K562 (cell line): ENCODE measurements around the gene N4BP3. TPM values are rescaled to one million over a fixed set of nuclear protein-coding genes. Genes with fewer than 3 reads are reported as not detected.

Experiments used
- CAMTA2 ChIP-seq: fragments of 250-450 bp; sonication (Bioruptor Pico); conservative IDR thresholded peaks from 2 replicates; pipeline ENCODE4 v1.5.1; 2022
- ELF1 ChIP-seq: fragments of 200-800 bp; sonication (Bioruptor generic); IDR thresholded peaks from 2 replicates; pipeline ENCODE4 v1.6.1; 2016; ENCODE audit warnings: missing genetic modification characterization, missing compliant biosample characterization
- GTF2A2 ChIP-seq: IDR thresholded peaks from 2 replicates; pipeline ENCODE4 v1.6.1; 2016; ENCODE audit warnings: mild to moderate bottlenecking, missing genetic modification characterization, missing compliant biosample characterization
- HOXB6 ChIP-seq: fragments of 250-450 bp; sonication (Bioruptor Pico); IDR thresholded peaks from 2 replicates; pipeline ENCODE4 v1.5.1; 2022; ENCODE audit warnings: mild to moderate bottlenecking, borderline replicate concordance
- ILF3 ChIP-seq: fragments of 450-650 bp; IDR thresholded peaks from 2 replicates; pipeline ENCODE4 v1.6.1; 2018; ENCODE audit warnings: antibody characterized with exemption, mild to moderate bottlenecking, moderate library complexity, borderline replicate concordance
- JUND ChIP-seq, 2 experiments: IDR thresholded peaks; 2 replicates in 1 of 2; 3 replicates in 1 of 2; pipeline ENCODE4 v1.6.1; 2011; ENCODE audit warnings: borderline replicate concordance in 2 of 2, low read depth in 2 of 2, low read length in 2 of 2, improper control_type of control experiment in 1 of 2, missing biosample characterization in 1 of 2, missing genetic modification characterization in 1 of 2, missing genetic modification reagents in 1 of 2
- MECOM ChIP-seq: fragments of 250-450 bp; sonication (Bioruptor Pico); IDR thresholded peaks from 2 replicates; pipeline ENCODE4 v1.8.0; 2022; ENCODE audit warnings: inconsistent platforms
- NFIC ChIP-seq: fragments of 450-650 bp; IDR thresholded peaks from 2 replicates; pipeline ENCODE4 v1.6.1; 2017; ENCODE audit warnings: mild to moderate bottlenecking, inconsistent platforms
- PHB2 ChIP-seq: fragments of 450-650 bp; IDR thresholded peaks from 2 replicates; pipeline ENCODE4 v1.6.1; 2017; ENCODE audit warnings: low read depth
- RB1 ChIP-seq: fragments of 450-650 bp; IDR thresholded peaks from 2 replicates; pipeline ENCODE4 v1.6.1; 2017; ENCODE audit warnings: low read depth, mild to moderate bottlenecking
- RCOR1 ChIP-seq, 2 experiments: IDR thresholded peaks; 2 replicates each; pipeline ENCODE4 v1.6.1; 2012; ENCODE audit warnings: low read depth in 2 of 2, low read length in 2 of 2, borderline replicate concordance in 1 of 2, improper control_type of control experiment in 1 of 2
- SMAD1 ChIP-seq: fragments of 150-350 bp; IDR thresholded peaks from 2 replicates; pipeline ENCODE4 v1.6.1; 2014; ENCODE audit warnings: low read length, low read depth; ENCODE audit not compliant: partially characterized antibody
- SMARCA4 ChIP-seq: fragments of 450-650 bp; IDR thresholded peaks from 2 replicates; pipeline ENCODE4 v1.6.1; 2016
- SP1 ChIP-seq: sonication (generic); formaldehyde crosslinking; IDR thresholded peaks from 2 replicates; pipeline ENCODE4 v1.8.1; 2022; ENCODE audit warnings: mild to moderate bottlenecking, missing genetic modification reagents
- TAF1 ChIP-seq: IDR thresholded peaks from 2 replicates; pipeline ENCODE4 v1.6.1; 2011; ENCODE audit warnings: mild to moderate bottlenecking, low read length, moderate library complexity; ENCODE audit not compliant: insufficient read depth, control insufficient read depth, severe bottlenecking; ENCODE audit errors: extremely low read depth
- TBL1XR1 ChIP-seq, 2 experiments: IDR thresholded peaks; 2 replicates each; pipeline ENCODE4 v1.6.1; 2012; ENCODE audit warnings: improper control_type of control experiment in 2 of 2, low read length in 2 of 2, mild to moderate bottlenecking in 1 of 2
- TFAM ChIP-seq: fragments of 250-450 bp; sonication (Bioruptor Pico); conservative IDR thresholded peaks from 2 replicates; pipeline ENCODE4 v1.5.0; 2021; ENCODE audit warnings: mild to moderate bottlenecking, moderate library complexity
- THRAP3 ChIP-seq: fragments of 450-650 bp; IDR thresholded peaks from 2 replicates; pipeline ENCODE4 v1.6.1; 2016; ENCODE audit warnings: mild to moderate bottlenecking, inconsistent platforms, borderline replicate concordance
- ZC3H11A ChIP-seq: IDR thresholded peaks from 2 replicates; pipeline ENCODE4 v1.6.1; 2012; ENCODE audit warnings: low read depth, low read length, improper control_type of control experiment
- ZNF699 ChIP-seq: fragments of 250-450 bp; sonication (Bioruptor Pico); IDR thresholded peaks from 2 replicates; pipeline ENCODE4 v1.8.0; 2021; ENCODE audit warnings: mild to moderate bottlenecking, moderate library complexity; ENCODE audit not compliant: insufficient replicate concordance
- polyA plus RNA-seq, 8 experiments: library from polyadenylated mRNA; depleted of rRNA in 4 of 8; stranded (reverse) in 5 of 8; unstranded in 3 of 8; fragments of >200 nt; fragmentation: Nextera tagmentation in 2 of 8; fragmentation: Illumina TruSeq in 1 of 8; extraction: Ambion mirVana in 2 of 8; extraction: Trizol in 1 of 8; gene quantifications; 2 replicates each; pipeline versions ENCODE4 v1.2.1 to v1.2.3, GENCODE V29; 2011 to 2014; ENCODE audit warnings: inconsistent platforms in 1 of 8, missing spikeins in 1 of 8
- total RNA-seq, 7 experiments: library from RNA; depleted of rRNA in 6 of 7; stranded (reverse); fragments of >200 nt in 6 of 7; fragmentation: Illumina TruSeq in 2 of 7; extraction: Trizol in 2 of 7; gene quantifications; 2 replicates each; pipeline versions ENCODE4 v1.2.1 to v1.2.3, GENCODE V29; 2011 to 2021; ENCODE audit warnings: low replicate concordance in 1 of 7
- TF ChIP-seq, protein P1 (sequence below): sonication (generic); formaldehyde crosslinking; IDR thresholded peaks from 2 replicates; pipeline ENCODE4 v1.9.0; 2022; ENCODE audit warnings: mild to moderate bottlenecking, missing genetic modification reagents
- TF ChIP-seq, protein P2 (sequence below): fragments of 250-450 bp; sonication (Bioruptor Pico); IDR thresholded peaks from 2 replicates; pipeline ENCODE4 v1.8.0; 2021; ENCODE audit warnings: mild to moderate bottlenecking, moderate library complexity
- TF ChIP-seq, protein P3 (sequence below), 2 experiments: fragments of 450-650 bp; IDR thresholded peaks; 2 replicates each; pipeline ENCODE4 v1.6.1; 2016
- TF ChIP-seq, protein P4 (sequence below), 2 experiments: fragments of 250-450 bp in 1 of 2; fragments of 450-650 bp in 1 of 2; sonication (Bioruptor Pico) in 1 of 2; IDR thresholded peaks; 2 replicates each; pipeline versions ENCODE4 v1.6.1 to v1.8.0; 2016 to 2021; ENCODE audit warnings: mild to moderate bottlenecking in 2 of 2, moderate library complexity in 2 of 2, missing compliant biosample characterization in 1 of 2, missing genetic modification characterization in 1 of 2

Gene N4BP3
- total and polyA plus RNA-seq, 9 of the 15 experiments (the other 6 are each of a cell fraction or from before 2014, with no cell fraction given) = 0.06 to 7.0 (median 2.4) TPM

DNA sequence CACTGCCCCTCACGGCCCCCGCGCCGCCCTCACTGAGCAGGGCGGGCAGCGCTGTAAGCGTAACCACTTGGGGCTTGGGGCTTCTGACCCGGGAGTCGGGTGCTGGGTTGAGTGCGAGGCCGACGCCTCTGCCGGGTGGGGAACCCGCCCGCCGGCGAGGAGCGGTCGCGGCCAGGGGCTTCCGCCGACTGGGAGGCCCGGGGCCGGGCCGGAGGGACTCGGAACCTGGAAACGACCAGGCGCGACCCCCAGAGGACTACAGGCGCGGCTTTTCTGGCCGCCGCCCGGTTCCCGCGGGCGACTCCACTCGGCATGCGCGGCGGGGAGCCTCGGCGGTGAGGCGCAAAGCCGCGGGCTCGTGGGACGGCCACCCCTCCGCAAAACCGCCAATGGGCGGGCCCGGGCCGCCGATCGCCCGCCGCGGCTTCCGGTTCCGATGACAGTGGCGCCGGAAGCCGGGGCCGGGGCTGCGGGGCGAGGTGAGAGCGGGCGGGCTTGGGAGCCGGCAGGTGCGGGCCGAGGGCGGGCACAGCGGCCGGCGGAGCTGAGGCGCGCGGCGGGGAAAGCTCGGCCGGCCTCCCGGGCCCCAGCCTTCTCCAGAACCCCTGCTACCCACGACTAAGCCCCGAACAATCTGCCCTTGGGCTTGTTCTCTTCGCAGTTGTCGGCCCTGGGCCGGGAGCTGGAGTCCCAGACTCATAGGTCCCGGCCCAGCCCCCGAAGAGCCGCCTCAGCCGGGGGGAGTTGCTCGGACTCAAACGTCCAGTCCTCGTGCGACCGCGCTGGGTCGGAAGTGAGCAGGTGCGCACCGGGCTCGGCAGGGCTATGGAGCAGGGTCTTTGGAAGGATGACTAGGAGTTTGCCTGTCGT, 17.5 kb downstream of the N4BP3 start, which contains the start of gene RMND5B (continued):
- TF ChIP-seq JUND (IDR thresholded peaks at IDR 0.05; ENCODE audit: borderline replicate concordance, low read depth, low read length) = peak; percentile 97
- no peak for TF ChIP-seq JUND (tag; IDR thresholded peaks at IDR 0.05; ENCODE audit: borderline replicate concordance, low read depth, low read length)
- TF ChIP-seq, protein P1, sequence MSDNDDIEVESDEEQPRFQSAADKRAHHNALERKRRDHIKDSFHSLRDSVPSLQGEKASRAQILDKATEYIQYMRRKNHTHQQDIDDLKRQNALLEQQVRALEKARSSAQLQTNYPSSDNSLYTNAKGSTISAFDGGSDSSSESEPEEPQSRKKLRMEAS (CRISPR knock-in tag) = peak; percentile 63; the same call in 1 of the 2 replicates
- TF ChIP-seq SP1 = peak; percentile 7; the same call in 1 of the 2 replicates
- TF ChIP-seq THRAP3 = no peak
- no peak for TF ChIP-seq ZC3H11A
- TF ChIP-seq ELF1 (tag) = peak; percentile 86
- peak; percentile 44; the same call in 1 of the 2 replicates for TF ChIP-seq CAMTA2 (CRISPR knock-in tag)
- TF ChIP-seq TBL1XR1 (IDR thresholded peaks at IDR 0.05; ENCODE audit: low read length in 2 of 2) = peak in 1 of 2 experiments; percentile 35; a peak in 1 of 4 replicates
- no peak for TF ChIP-seq MECOM (CRISPR knock-in tag)
- no peak for TF ChIP-seq ZNF699 (CRISPR knock-in tag)
- peak; percentile 98 for TF ChIP-seq RB1
- no peak for TF ChIP-seq HOXB6 (CRISPR knock-in tag)
- TF ChIP-seq, protein P2, sequence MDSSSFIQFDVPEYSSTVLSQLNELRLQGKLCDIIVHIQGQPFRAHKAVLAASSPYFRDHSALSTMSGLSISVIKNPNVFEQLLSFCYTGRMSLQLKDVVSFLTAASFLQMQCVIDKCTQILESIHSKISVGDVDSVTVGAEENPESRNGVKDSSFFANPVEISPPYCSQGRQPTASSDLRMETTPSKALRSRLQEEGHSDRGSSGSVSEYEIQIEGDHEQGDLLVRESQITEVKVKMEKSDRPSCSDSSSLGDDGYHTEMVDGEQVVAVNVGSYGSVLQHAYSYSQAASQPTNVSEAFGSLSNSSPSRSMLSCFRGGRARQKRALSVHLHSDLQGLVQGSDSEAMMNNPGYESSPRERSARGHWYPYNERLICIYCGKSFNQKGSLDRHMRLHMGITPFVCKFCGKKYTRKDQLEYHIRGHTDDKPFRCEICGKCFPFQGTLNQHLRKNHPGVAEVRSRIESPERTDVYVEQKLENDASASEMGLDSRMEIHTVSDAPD = no peak
- TF ChIP-seq, protein P3, sequence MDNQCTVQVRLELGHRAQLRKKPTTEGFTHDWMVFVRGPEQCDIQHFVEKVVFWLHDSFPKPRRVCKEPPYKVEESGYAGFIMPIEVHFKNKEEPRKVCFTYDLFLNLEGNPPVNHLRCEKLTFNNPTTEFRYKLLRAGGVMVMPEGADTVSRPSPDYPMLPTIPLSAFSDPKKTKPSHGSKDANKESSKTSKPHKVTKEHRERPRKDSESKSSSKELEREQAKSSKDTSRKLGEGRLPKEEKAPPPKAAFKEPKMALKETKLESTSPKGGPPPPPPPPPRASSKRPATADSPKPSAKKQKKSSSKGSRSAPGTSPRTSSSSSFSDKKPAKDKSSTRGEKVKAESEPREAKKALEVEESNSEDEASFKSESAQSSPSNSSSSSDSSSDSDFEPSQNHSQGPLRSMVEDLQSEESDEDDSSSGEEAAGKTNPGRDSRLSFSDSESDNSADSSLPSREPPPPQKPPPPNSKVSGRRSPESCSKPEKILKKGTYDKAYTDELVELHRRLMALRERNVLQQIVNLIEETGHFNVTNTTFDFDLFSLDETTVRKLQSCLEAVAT (IDR thresholded peaks at IDR 0.05) = no peak
- no peak for TF ChIP-seq TFAM
- TF ChIP-seq SMAD1 = no peak
- TF ChIP-seq, protein P4, sequence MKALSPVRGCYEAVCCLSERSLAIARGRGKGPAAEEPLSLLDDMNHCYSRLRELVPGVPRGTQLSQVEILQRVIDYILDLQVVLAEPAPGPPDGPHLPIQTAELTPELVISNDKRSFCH (CRISPR knock-in tag; IDR thresholded peaks at IDR 0.05) = no peak
- TF ChIP-seq, protein P4 (tag; IDR thresholded peaks at IDR 0.05) = 0 out of 2 replicates have a peak, but pooled peaks have one; percentile 40
- no peak for TF ChIP-seq PHB2
- TF ChIP-seq RCOR1 (IDR thresholded peaks at IDR 0.05; ENCODE audit: borderline replicate concordance in 1 of 2, low read depth in 2 of 2, low read length in 2 of 2) = no peak
- no peak for TF ChIP-seq GTF2A2 (tag)
- TF ChIP-seq SMARCA4 = no peak
- 0 out of 2 replicates have a peak, but pooled peaks have one; percentile 42 for TF ChIP-seq ILF3
- TF ChIP-seq NFIC = 0 out of 2 replicates have a peak, but pooled peaks have one; percentile 16
- peak; percentile 98 for TF ChIP-seq TAF1
